Liver (tissue), 3 donors: ENCODE measurements around the gene S100A12.

Source experiments
- GABPA ChIP-seq, 2 donors: IDR thresholded peaks in 1 of 2; conservative IDR thresholded peaks in 1 of 2; 2 replicates each; pipeline ENCODE4 v1.6.1; 2016; ENCODE audit warnings: antibody characterized with exemption in 2 of 2, mild to moderate bottlenecking in 1 of 2, moderate library complexity in 1 of 2
- YY1 ChIP-seq: IDR thresholded peaks from 2 replicates; pipeline ENCODE4 v1.6.1; 2016; ENCODE audit warnings: antibody characterized with exemption, mild to moderate bottlenecking
- TF ChIP-seq, protein P1 (sequence below): fragments of 150-350 bp; IDR thresholded peaks from 2 replicates; pipeline ENCODE4 v1.5.1; 2017; ENCODE audit warnings: improper control_type of control experiment, low read depth, low read length; ENCODE audit not compliant: missing input control
- TF ChIP-seq, protein P2 (sequence below): IDR thresholded peaks from 2 replicates; pipeline ENCODE4 v1.6.1; 2016; ENCODE audit warnings: antibody characterized with exemption, mild to moderate bottlenecking
- donor health status: healthy.
- donor health status: healthy.

DNA sequence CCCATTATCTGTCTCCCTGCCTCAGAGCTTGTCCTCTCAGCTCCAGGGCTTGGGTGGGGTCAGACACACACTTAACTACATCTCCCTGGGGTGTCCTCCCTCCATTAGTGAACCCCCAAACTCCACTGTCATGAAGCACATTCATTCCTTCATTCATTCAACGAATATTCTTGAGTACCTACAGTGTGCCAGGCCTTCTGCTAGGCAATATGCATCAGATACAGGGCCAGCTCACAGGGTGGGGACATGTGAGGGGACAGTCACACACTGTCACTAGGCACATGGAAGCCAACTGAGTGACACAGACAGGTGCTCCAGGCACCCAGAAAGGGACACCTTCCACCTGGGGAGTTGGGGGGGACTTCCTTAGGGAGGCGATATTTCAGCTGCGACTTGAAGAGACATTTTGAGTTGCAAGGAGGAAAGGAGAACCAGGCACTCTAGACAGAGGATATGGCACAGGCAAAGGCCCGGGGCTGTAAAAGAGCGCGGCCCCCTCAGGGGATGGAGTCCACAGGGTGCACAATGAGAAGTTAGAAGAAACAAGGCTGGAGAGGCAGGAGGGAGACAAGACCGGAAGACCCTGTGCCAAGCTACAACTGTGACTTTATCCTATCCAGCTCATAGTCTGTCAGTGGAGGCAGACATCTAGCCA, 24.1 kb upstream of the S100A12 start:
- TF ChIP-seq, protein P1, sequence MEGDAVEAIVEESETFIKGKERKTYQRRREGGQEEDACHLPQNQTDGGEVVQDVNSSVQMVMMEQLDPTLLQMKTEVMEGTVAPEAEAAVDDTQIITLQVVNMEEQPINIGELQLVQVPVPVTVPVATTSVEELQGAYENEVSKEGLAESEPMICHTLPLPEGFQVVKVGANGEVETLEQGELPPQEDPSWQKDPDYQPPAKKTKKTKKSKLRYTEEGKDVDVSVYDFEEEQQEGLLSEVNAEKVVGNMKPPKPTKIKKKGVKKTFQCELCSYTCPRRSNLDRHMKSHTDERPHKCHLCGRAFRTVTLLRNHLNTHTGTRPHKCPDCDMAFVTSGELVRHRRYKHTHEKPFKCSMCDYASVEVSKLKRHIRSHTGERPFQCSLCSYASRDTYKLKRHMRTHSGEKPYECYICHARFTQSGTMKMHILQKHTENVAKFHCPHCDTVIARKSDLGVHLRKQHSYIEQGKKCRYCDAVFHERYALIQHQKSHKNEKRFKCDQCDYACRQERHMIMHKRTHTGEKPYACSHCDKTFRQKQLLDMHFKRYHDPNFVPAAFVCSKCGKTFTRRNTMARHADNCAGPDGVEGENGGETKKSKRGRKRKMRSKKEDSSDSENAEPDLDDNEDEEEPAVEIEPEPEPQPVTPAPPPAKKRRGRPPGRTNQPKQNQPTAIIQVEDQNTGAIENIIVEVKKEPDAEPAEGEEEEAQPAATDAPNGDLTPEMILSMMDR, result no peak
- no peak for TF ChIP-seq YY1
- no peak for TF ChIP-seq GABPA (IDR thresholded peaks at IDR 0.05 in 1 of 2, conservative IDR thresholded peaks at IDR 0.05 in 1 of 2)
- TF ChIP-seq, protein P2, sequence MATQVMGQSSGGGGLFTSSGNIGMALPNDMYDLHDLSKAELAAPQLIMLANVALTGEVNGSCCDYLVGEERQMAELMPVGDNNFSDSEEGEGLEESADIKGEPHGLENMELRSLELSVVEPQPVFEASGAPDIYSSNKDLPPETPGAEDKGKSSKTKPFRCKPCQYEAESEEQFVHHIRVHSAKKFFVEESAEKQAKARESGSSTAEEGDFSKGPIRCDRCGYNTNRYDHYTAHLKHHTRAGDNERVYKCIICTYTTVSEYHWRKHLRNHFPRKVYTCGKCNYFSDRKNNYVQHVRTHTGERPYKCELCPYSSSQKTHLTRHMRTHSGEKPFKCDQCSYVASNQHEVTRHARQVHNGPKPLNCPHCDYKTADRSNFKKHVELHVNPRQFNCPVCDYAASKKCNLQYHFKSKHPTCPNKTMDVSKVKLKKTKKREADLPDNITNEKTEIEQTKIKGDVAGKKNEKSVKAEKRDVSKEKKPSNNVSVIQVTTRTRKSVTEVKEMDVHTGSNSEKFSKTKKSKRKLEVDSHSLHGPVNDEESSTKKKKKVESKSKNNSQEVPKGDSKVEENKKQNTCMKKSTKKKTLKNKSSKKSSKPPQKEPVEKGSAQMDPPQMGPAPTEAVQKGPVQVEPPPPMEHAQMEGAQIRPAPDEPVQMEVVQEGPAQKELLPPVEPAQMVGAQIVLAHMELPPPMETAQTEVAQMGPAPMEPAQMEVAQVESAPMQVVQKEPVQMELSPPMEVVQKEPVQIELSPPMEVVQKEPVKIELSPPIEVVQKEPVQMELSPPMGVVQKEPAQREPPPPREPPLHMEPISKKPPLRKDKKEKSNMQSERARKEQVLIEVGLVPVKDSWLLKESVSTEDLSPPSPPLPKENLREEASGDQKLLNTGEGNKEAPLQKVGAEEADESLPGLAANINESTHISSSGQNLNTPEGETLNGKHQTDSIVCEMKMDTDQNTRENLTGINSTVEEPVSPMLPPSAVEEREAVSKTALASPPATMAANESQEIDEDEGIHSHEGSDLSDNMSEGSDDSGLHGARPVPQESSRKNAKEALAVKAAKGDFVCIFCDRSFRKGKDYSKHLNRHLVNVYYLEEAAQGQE, result no peak
